Measurements from ENCODE around the gene TLR5. TPM values are rescaled to one million over a fixed set of nuclear protein-coding genes. Genes with fewer than 3 reads are reported as not detected.

The TLR5 gene
- total RNA-seq, 1 donor from 2014 or later: 0.79 TPM

GRCh38 chr1:223140611-223141405 is 2.2 kb downstream of the TLR5 start:
- DNase-seq (ENCODE audit: low read depth): peak; percentile 37
- no peak for FAIRE-seq
- Histone ChIP-seq H3K27me3 (ENCODE audit: control insufficient read depth, insufficient read depth, low read length) (no peaks in the 10 kb centered on the region), H3K4me3 (ENCODE audit: low read depth, low read length) (no peak overlapping the region), H3K36me3 (ENCODE audit: control insufficient read depth, insufficient read depth, low read length) (no peaks in the 10 kb centered on the region)
- TF ChIP-seq, protein P1, sequence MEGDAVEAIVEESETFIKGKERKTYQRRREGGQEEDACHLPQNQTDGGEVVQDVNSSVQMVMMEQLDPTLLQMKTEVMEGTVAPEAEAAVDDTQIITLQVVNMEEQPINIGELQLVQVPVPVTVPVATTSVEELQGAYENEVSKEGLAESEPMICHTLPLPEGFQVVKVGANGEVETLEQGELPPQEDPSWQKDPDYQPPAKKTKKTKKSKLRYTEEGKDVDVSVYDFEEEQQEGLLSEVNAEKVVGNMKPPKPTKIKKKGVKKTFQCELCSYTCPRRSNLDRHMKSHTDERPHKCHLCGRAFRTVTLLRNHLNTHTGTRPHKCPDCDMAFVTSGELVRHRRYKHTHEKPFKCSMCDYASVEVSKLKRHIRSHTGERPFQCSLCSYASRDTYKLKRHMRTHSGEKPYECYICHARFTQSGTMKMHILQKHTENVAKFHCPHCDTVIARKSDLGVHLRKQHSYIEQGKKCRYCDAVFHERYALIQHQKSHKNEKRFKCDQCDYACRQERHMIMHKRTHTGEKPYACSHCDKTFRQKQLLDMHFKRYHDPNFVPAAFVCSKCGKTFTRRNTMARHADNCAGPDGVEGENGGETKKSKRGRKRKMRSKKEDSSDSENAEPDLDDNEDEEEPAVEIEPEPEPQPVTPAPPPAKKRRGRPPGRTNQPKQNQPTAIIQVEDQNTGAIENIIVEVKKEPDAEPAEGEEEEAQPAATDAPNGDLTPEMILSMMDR (IDR thresholded peaks at IDR 0.05; ENCODE audit: insufficient read depth, low read length, severe bottlenecking): peak; percentile 13

GRCh38 chr1:223137455-223138085 is 5.5 kb downstream of the TLR5 start:
- Histone ChIP-seq H3K4me3 (ENCODE audit: low read depth, low read length) (no peak overlapping the region), H3K36me3 (ENCODE audit: control insufficient read depth, insufficient read depth, low read length) (no peaks in the 10 kb centered on the region), H3K27me3 (ENCODE audit: control insufficient read depth, insufficient read depth, low read length) (no peaks in the 10 kb centered on the region)
- DNase-seq (ENCODE audit: low read depth) (peak; percentile 83), FAIRE-seq (no peak)
- TF ChIP-seq, protein P1 (IDR thresholded peaks at IDR 0.05; ENCODE audit: insufficient read depth, low read length, severe bottlenecking): no peak

GRCh38 chr1:223136086-223136485 is 7.0 kb downstream of the TLR5 start:
- Histone ChIP-seq H3K4me3 (ENCODE audit: low read depth, low read length) (no peak overlapping the region), H3K27me3 (ENCODE audit: control insufficient read depth, insufficient read depth, low read length) (no peaks in the 10 kb centered on the region), H3K36me3 (ENCODE audit: control insufficient read depth, insufficient read depth, low read length) (no peaks in the 10 kb centered on the region)
- FAIRE-seq: no peak
- DNase-seq (ENCODE audit: low read depth): no peak
- TF ChIP-seq, protein P1 (IDR thresholded peaks at IDR 0.05; ENCODE audit: insufficient read depth, low read length, severe bottlenecking): no peak

DNA sequence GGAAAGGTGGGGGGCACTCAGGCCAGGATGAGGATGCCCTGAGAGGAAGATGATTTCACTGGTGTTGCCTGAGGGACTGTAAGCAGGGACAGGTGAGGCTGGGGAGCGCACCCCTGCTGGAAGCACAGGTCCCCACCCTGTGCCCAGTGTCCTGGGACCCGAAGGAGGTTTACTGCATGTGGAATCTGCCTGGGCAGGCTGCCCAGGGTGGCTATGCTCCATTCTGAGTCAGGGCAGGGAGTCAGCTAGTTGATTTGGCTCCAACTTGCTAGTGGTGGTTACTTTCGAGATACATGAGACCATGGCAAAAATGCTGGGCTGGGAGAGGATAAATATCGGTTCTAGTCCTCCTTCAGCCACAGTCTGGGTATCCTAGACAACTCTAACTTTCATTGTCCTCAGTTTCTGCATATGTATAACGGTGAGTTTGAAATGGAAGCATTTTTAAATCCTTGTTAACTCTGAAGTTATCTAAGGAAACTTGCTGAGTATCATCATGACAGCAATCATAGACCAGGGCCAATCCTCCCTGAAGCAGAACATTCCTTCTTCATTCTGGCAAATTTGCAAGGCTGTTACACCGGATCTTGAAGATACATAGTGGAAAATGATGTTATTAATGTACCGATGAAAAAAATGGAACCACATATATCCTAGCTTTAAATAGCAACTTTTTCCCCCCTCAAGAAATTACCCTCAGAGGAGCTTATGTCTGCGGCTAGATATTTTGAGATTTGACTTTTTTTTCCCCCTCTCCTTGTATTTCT is 7.7 kb downstream of the TLR5 start:
- Histone ChIP-seq H3K36me3 (ENCODE audit: control insufficient read depth, insufficient read depth, low read length) (no peaks in the 10 kb centered on the region), H3K27me3 (ENCODE audit: control insufficient read depth, insufficient read depth, low read length) (no peaks in the 10 kb centered on the region), H3K4me3 (ENCODE audit: low read depth, low read length) (no peak overlapping the region)
- TF ChIP-seq, protein P1 (IDR thresholded peaks at IDR 0.05; ENCODE audit: insufficient read depth, low read length, severe bottlenecking): no peak
- FAIRE-seq (peak; percentile 18), DNase-seq (ENCODE audit: low read depth) (peak; percentile 82)

- TF ChIP-seq, protein P1 (IDR thresholded peaks at IDR 0.05; ENCODE audit: insufficient read depth, low read length, severe bottlenecking): peak; percentile 97
- no peak for FAIRE-seq
- H3K36me3 ChIP-seq (ENCODE audit: control insufficient read depth, insufficient read depth, low read length): no peaks in the 10 kb centered on the region
- no peaks in the 10 kb centered on the region for H3K27me3 ChIP-seq (ENCODE audit: control insufficient read depth, insufficient read depth, low read length)
- peak overlapping the region; percentile 23 for H3K4me3 ChIP-seq (ENCODE audit: low read depth, low read length)
- peak; percentile 92 for DNase-seq (ENCODE audit: low read depth)
Observed at GRCh38 chr1:223133824-223134435, 9.1 kb downstream of the TLR5 start.

Data from bronchial epithelial cell (primary cell).